Kidney epithelial cell (primary cell): ENCODE results near the gene COL21A1. TPM values are rescaled to one million over a fixed set of nuclear protein-coding genes. Genes with fewer than 3 reads are reported as not detected.

Experiments used
- DNase-seq: peaks from one replicate; pipeline ENCODE4 v3.0.0-alpha.2; 2010; ENCODE audit warnings: low read depth
- H3K27me3 ChIP-seq: 2 replicates; pipeline ENCODE4 v1.6.0; 2011; ENCODE audit warnings: low read length; ENCODE audit not compliant: control insufficient read depth, insufficient read depth
- H3K36me3 ChIP-seq: 2 replicates; pipeline ENCODE4 v1.5.1; 2011; ENCODE audit warnings: low read length; ENCODE audit not compliant: control insufficient read depth, insufficient read depth
- H3K4me3 ChIP-seq: 2 replicates; pipeline ENCODE4 v1.5.1; 2011; ENCODE audit warnings: low read depth, mild to moderate bottlenecking, control low read depth, low read length
- total RNA-seq: library from RNA; depleted of rRNA; stranded (reverse); fragments of >200 nt; gene quantifications from 2 replicates; pipeline ENCODE4 v1.2.3, GENCODE V29; 2015
- TF ChIP-seq, protein P1 (sequence below): IDR thresholded peaks from 2 replicates; pipeline ENCODE4 v1.5.1; 2011; ENCODE audit warnings: mild to moderate bottlenecking, moderate library complexity, low read length, control low read depth, inconsistent platforms; ENCODE audit not compliant: insufficient read depth, poor library complexity, severe bottlenecking

COL21A1 gene
- total RNA-seq, 1 donor from 2014 or later = not detected

DNA sequence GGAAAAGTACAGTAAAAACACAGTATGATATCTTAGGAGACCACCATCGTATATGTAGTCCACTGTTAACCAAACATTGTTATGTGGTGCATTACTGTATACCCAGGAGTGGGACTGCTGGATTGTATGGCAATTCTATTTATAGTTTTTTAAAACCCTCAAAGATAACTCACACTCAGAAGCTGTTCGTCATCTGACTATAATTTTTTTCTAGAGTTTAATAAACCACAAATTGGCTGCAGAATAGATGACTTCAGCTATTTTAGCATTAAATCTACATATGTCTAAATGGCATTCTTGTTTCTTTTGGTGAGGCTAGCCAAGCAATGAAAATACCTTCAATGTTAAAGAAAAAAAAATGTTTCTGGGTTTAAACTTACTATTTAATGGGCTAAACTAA lies 237.7 kb downstream of the COL21A1 start:
- H3K4me3 ChIP-seq = no peak overlapping the region
- H3K36me3 ChIP-seq = no peaks in the 10 kb centered on the region
- no peak for DNase-seq
- H3K27me3 ChIP-seq = no peaks in the 10 kb centered on the region
- TF ChIP-seq, protein P1, sequence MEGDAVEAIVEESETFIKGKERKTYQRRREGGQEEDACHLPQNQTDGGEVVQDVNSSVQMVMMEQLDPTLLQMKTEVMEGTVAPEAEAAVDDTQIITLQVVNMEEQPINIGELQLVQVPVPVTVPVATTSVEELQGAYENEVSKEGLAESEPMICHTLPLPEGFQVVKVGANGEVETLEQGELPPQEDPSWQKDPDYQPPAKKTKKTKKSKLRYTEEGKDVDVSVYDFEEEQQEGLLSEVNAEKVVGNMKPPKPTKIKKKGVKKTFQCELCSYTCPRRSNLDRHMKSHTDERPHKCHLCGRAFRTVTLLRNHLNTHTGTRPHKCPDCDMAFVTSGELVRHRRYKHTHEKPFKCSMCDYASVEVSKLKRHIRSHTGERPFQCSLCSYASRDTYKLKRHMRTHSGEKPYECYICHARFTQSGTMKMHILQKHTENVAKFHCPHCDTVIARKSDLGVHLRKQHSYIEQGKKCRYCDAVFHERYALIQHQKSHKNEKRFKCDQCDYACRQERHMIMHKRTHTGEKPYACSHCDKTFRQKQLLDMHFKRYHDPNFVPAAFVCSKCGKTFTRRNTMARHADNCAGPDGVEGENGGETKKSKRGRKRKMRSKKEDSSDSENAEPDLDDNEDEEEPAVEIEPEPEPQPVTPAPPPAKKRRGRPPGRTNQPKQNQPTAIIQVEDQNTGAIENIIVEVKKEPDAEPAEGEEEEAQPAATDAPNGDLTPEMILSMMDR = no peak
